TTC549 (cell line): ENCODE results near the gene RPL7A.
"Not testable (repeated sequence)": the region's sequence is repeated elsewhere in the genome, so short reads cannot be mapped to it uniquely, and the experiment has no call there.

Source experiments
- FAIRE-seq: peaks from 2 replicates; lab custom pipeline; 2012; peaks lifted over from hg19 to GRCh38; lab: Jason Lieb, UNC

The RPL7A gene

GRCh38 chr9:133347985-133348717, at the start of gene RPL7A, which contains the start of gene MED22:
TSS of gene RPL7A (plus strand) at chr9:133348218. CDS start at chr9:133348244, 26 bp downstream.
TSS of gene MED22 (minus strand) at chr9:133348131. CDS start at chr9:133346662, 1,469 bp downstream.
- FAIRE-seq: no peak

GRCh38 chr9:133299996-133300395, 48.0 kb upstream of the RPL7A start:
- not testable (repeated sequence) for FAIRE-seq

- no peak for FAIRE-seq
Measured at GRCh38 chr9:133301253-133302230, 46.5 kb upstream of the RPL7A start.

- no peak for FAIRE-seq
Measured at GRCh38 chr9:133303266-133304157, 44.5 kb upstream of the RPL7A start.

- no peak for FAIRE-seq
Measured at GRCh38 chr9:133304158-133304470, 43.9 kb upstream of the RPL7A start.

- FAIRE-seq: no peak
Measured at GRCh38 chr9:133304477-133305377, 43.3 kb upstream of the RPL7A start.

- no peak for FAIRE-seq
Measured at GRCh38 chr9:133305731-133306130, 42.3 kb upstream of the RPL7A start.

- FAIRE-seq: no peak
Measured at GRCh38 chr9:133306242-133307204, 41.5 kb upstream of the RPL7A start.

- FAIRE-seq: no peak
Measured at GRCh38 chr9:133307301-133307700, 40.7 kb upstream of the RPL7A start.

GRCh38 chr9:133309608-133310007, 38.4 kb upstream of the RPL7A start:
- no peak for FAIRE-seq

- no peak for FAIRE-seq
Measured at GRCh38 chr9:133315997-133316396, 32.0 kb upstream of the RPL7A start.

- FAIRE-seq: not testable (repeated sequence)
Measured at GRCh38 chr9:133317551-133317950, 30.5 kb upstream of the RPL7A start.

- FAIRE-seq: no peak
Measured at GRCh38 chr9:133320421-133320881, 27.6 kb upstream of the RPL7A start.

- FAIRE-seq: no peak
Measured at GRCh38 chr9:133321411-133321935, 26.5 kb upstream of the RPL7A start.

- no peak for FAIRE-seq
Measured at GRCh38 chr9:133322701-133323100, 25.3 kb upstream of the RPL7A start.

GRCh38 chr9:133323211-133323610, 24.8 kb upstream of the RPL7A start:
- FAIRE-seq: no peak

GRCh38 chr9:133323991-133324703, 23.9 kb upstream of the RPL7A start:
- FAIRE-seq: no peak

GRCh38 chr9:133327021-133327420, 21.0 kb upstream of the RPL7A start:
- not testable (repeated sequence) for FAIRE-seq
